CD8-positive, alpha-beta memory T cell (primary cell): ENCODE data around the gene CCDC170. TPM values are rescaled to one million over a fixed set of nuclear protein-coding genes. Genes with fewer than 3 reads are reported as not detected.
"Not testable (repeated sequence)": the region's sequence is repeated elsewhere in the genome, so short reads cannot be mapped to it uniquely, and the experiment has no call there.

Experiments
- CTCF ChIA-PET: fragments of 350-600 bp; sonication (Branson Sonifier 250); formaldehyde crosslinking; loops from one replicate; lab custom pipeline; 2021; ENCODE audit warnings: antibody characterized with exemption; lab: Charles Lee
- POLR2A ChIA-PET: fragments of 350-600 bp; sonication (Branson Sonifier 250); formaldehyde crosslinking; loops from one replicate; lab custom pipeline; 2021; ENCODE audit warnings: antibody characterized with exemption; lab: Charles Lee
- DNase-seq, 5 donors: peaks; one replicate each; pipeline versions ENCODE4 v3.0.0 to v3.0.0-alpha.2; 2020 to 2022; ENCODE audit warnings: mixed read lengths in 1 of 5
- H3K27ac ChIP-seq: one replicate; pipeline ENCODE4 v1.7.0; 2013; ENCODE audit warnings: low read depth, mild to moderate bottlenecking, low read length, moderate library complexity
- H3K27me3 ChIP-seq: 2 replicates; pipeline ENCODE4 v1.7.0; 2013; ENCODE audit warnings: low read length, mild to moderate bottlenecking; ENCODE audit not compliant: insufficient read depth, poor library complexity, severe bottlenecking
- H3K36me3 ChIP-seq: 2 replicates; pipeline ENCODE4 v1.7.0; 2013; ENCODE audit warnings: mild to moderate bottlenecking, low read length, moderate library complexity; ENCODE audit not compliant: insufficient read depth
- H3K4me1 ChIP-seq: 2 replicates; pipeline ENCODE4 v1.7.0; 2013; ENCODE audit warnings: mild to moderate bottlenecking, low read length, moderate library complexity; ENCODE audit not compliant: insufficient read depth
- H3K4me3 ChIP-seq: 2 replicates; pipeline ENCODE4 v1.7.0; 2013; ENCODE audit warnings: mild to moderate bottlenecking, low read length
- H3K9me3 ChIP-seq: 2 replicates; pipeline ENCODE4 v1.7.0; 2013; ENCODE audit warnings: mild to moderate bottlenecking, low read length
- H3K27ac Mint-ChIP-seq, 8 donors: one replicate each; pipeline ENCODE4 v1.8.0; 2020 to 2021; ENCODE audit warnings: mixed read lengths in 8 of 8, mild to moderate bottlenecking in 6 of 8, inconsistent platforms in 3 of 8, moderate library complexity in 3 of 8
- H3K27me3 Mint-ChIP-seq, 2 donors: one replicate each; pipeline ENCODE4 v1.8.0; 2020 to 2021; ENCODE audit warnings: mixed read lengths in 2 of 2, mild to moderate bottlenecking in 1 of 2, moderate library complexity in 1 of 2
- H3K36me3 Mint-ChIP-seq, 3 donors: one replicate each; pipeline ENCODE4 v1.8.0; 2020 to 2021; ENCODE audit warnings: mixed read lengths in 3 of 3, inconsistent platforms in 1 of 3, mild to moderate bottlenecking in 1 of 3
- H3K4me1 Mint-ChIP-seq, 3 donors: one replicate each; pipeline ENCODE4 v1.8.0; 2020 to 2021; ENCODE audit warnings: mixed read lengths in 3 of 3, inconsistent platforms in 1 of 3, mild to moderate bottlenecking in 1 of 3
- H3K4me3 Mint-ChIP-seq, 7 donors: one replicate each; pipeline ENCODE4 v1.8.0; 2020 to 2021; ENCODE audit warnings: mixed read lengths in 7 of 7, mild to moderate bottlenecking in 6 of 7, moderate library complexity in 4 of 7, inconsistent platforms in 2 of 7
- H3K9me3 Mint-ChIP-seq, 5 donors: one replicate each; pipeline ENCODE4 v1.8.0; 2020 to 2022; ENCODE audit warnings: mixed read lengths in 5 of 5, mild to moderate bottlenecking in 3 of 5, moderate library complexity in 2 of 5, inconsistent platforms in 1 of 5
- polyA plus RNA-seq: library from polyadenylated mRNA; unstranded; fragments of 300-500 nt; fragmentation: Illumina TruSeq; gene quantifications from one replicate; pipeline ENCODE4 v1.2.3, GENCODE V29; 2021
- total RNA-seq, 2 experiments: library from RNA; stranded (reverse); gene quantifications; one replicate each; pipeline ENCODE4 v1.2.3, GENCODE V29; 2021

CCDC170 gene, protein sequence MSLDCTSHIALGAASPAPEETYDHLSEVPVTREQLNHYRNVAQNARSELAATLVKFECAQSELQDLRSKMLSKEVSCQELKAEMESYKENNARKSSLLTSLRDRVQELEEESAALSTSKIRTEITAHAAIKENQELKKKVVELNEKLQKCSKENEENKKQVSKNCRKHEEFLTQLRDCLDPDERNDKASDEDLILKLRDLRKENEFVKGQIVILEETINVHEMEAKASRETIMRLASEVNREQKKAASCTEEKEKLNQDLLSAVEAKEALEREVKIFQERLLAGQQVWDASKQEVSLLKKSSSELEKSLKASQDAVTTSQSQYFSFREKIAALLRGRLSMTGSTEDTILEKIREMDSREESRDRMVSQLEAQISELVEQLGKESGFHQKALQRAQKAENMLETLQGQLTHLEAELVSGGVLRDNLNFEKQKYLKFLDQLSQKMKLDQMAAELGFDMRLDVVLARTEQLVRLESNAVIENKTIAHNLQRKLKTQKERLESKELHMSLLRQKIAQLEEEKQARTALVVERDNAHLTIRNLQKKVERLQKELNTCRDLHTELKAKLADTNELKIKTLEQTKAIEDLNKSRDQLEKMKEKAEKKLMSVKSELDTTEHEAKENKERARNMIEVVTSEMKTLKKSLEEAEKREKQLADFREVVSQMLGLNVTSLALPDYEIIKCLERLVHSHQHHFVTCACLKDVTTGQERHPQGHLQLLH
- not detected for total RNA-seq
- polyA plus RNA-seq = not detected

DNA sequence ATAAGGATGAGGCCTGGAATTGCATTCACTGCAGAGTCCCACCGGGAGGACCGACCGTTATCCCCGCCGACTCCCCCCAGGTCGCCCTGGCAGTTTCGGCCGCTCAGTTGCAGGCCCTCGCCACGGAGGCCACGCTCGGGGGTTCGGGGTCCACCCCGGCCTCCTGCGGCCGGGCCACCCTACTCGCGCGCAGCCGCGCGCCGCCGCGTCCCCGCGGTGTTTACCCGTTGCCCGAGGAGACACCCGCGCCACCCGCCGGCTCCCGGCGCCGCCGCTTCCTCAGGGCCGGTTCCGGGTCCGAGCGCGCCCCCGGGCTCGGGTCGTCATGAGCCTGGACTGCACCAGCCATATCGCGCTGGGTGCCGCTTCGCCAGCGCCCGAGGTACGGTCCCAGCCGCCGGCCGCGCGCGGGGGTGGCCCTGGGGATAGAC is at the start of gene CCDC170:
TSS of gene CCDC170 (plus strand) at position 214 of the 431 bp plus-strand sequence. CDS start at position 326, 112 bp downstream.
- POLR2A ChIA-PET = no interaction called here
- Histone ChIP-seq H3K9me3 (no peaks in the 10 kb centered on the region), H3K27ac (no peak within 1 kb of the TSS), H3K27me3 (peaks cover 17% of the 10 kb centered on the region), H3K36me3 (no peaks in the 10 kb centered on the region), H3K4me3 (no peak within 1 kb of the TSS), H3K4me1 (peaks cover 10% of the 10 kb centered on the region)
- H3K9me3 Mint-ChIP-seq = no peaks in the 10 kb centered on the region
- DNase-seq = no peak
- no peak within 1 kb of the TSS for H3K27ac Mint-ChIP-seq
- H3K36me3 Mint-ChIP-seq = no peaks in the 10 kb centered on the region
- CTCF ChIA-PET = no interaction called here
- peaks cover 40 to 57% of the 10 kb centered on the region in 2 donors for H3K27me3 Mint-ChIP-seq
- H3K4me1 Mint-ChIP-seq = peaks cover 10 to 14% (median 12%) of the 10 kb centered on the region in 3 donors
- peak within 1 kb of the TSS; percentile 23 to 87 (median 67) for H3K4me3 Mint-ChIP-seq

- H3K4me1 ChIP-seq = peaks cover 14% of the 10 kb centered on the region
- Mint-ChIP-seq H3K36me3 (peaks cover 0 to 28% (median 4%) of the 10 kb centered on the region in 3 donors), H3K4me3 (no peak overlapping the region), H3K27ac (peak overlapping the region in 1 of 8 donors; percentile 26), H3K4me1 (peaks cover 31 to 73% (median 43%) of the 10 kb centered on the region in 3 donors), H3K9me3 (no peaks in the 10 kb centered on the region), H3K27me3 (no peaks in the 10 kb centered on the region)
- no peak overlapping the region for H3K27ac ChIP-seq
- no peak overlapping the region for H3K4me3 ChIP-seq
- H3K36me3 ChIP-seq = peaks cover 3% of the 10 kb centered on the region
- ChIA-PET POLR2A (no interaction called here), CTCF (no interaction called here)
- H3K9me3 ChIP-seq = no peaks in the 10 kb centered on the region
- no peaks in the 10 kb centered on the region for H3K27me3 ChIP-seq
- no peak for DNase-seq
Measured at GRCh38 chr6:151445482-151445881, 48.3 kb upstream of the CCDC170 start.

GRCh38 chr6:151447237-151447636 is 46.6 kb upstream of the CCDC170 start:
- Histone ChIP-seq H3K27ac (no peak overlapping the region), H3K36me3 (peaks cover 3% of the 10 kb centered on the region), H3K27me3 (no peaks in the 10 kb centered on the region), H3K4me3 (no peak overlapping the region), H3K4me1 (peaks cover 7% of the 10 kb centered on the region), H3K9me3 (no peaks in the 10 kb centered on the region)
- H3K4me3 Mint-ChIP-seq = peak overlapping the region in 1 of 7 donors; percentile 59
- peaks cover 32 to 73% (median 39%) of the 10 kb centered on the region in 3 donors for H3K4me1 Mint-ChIP-seq
- H3K36me3 Mint-ChIP-seq = peaks cover 0 to 32% (median 2%) of the 10 kb centered on the region in 3 donors
- POLR2A ChIA-PET = no interaction called here
- no peaks in the 10 kb centered on the region for H3K27me3 Mint-ChIP-seq
- CTCF ChIA-PET = interaction anchor here (1.7 to 1.9 kb wide), 2 partner anchors 10 to 13 kb away, joined by 3 to 5 read pairs; no protein-coding TSS in a partner anchor
- DNase-seq = no peak
- peak overlapping the region in 5 of 8 donors; percentile 4 to 36 (median 23) for H3K27ac Mint-ChIP-seq
- no peaks in the 10 kb centered on the region for H3K9me3 Mint-ChIP-seq

DNA sequence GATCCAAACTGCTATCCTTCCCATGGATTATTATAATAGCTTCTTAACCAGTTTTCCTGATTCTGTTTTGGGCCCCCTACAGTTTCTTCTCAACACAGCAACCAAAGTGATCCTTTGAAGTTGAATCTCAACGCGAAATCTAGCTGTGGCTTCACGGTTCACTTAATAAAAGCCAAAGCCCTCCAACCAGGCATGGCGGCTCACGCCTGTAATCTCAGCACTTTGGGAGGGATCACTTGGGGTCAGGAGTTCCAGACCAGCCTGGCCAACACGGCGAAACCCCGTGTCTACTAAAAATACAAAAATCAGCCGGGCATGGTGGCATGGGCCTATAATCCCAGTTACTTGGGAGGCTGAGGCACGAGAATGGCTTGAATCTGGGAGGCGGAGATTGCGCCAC is 45.2 kb upstream of the CCDC170 start:
- ChIA-PET POLR2A (no interaction called here), CTCF (interaction anchor here (1.9 kb wide), 1 partner anchor 11 kb away, joined by 5 read pairs; no protein-coding TSS in a partner anchor)
- peaks cover 0 to 36% (median 2%) of the 10 kb centered on the region in 3 donors for H3K36me3 Mint-ChIP-seq

GRCh38 chr6:151450928-151451327 is 42.9 kb upstream of the CCDC170 start:
- not testable (repeated sequence) for H3K27me3 Mint-ChIP-seq, H3K36me3 ChIP-seq, H3K9me3 Mint-ChIP-seq, DNase-seq, H3K27me3 ChIP-seq, H3K9me3 ChIP-seq
- ChIA-PET POLR2A (interaction anchor here (1.2 to 2.0 kb wide), 2 partner anchors 23 to 61 kb away, joined by 3 to 43 read pairs; partner anchors contain the start of gene ZBTB2), CTCF (interaction anchor here (0.8 to 1.9 kb wide), 4 partner anchors 46 to 126 kb away, joined by 3 to 5 read pairs (median 4); no protein-coding TSS in a partner anchor)
- Mint-ChIP-seq H3K4me1 (peaks cover 46 to 75% (median 59%) of the 10 kb centered on the region in 3 donors), H3K27ac (peak overlapping the region in 3 of 8 donors; percentile 89 to 95 (median 91)), H3K36me3 (peaks cover 0 to 20% (median 2%) of the 10 kb centered on the region in 3 donors), H3K4me3 (peak overlapping the region; percentile 92 to 99 (median 96))
- Histone ChIP-seq H3K4me3 (peak overlapping the region; percentile 95), H3K4me1 (peaks cover 24% of the 10 kb centered on the region), H3K27ac (peak overlapping the region; percentile 81)

More for the DNA sequence above, 45.2 kb upstream of the CCDC170 start:
- H3K4me1 ChIP-seq = peaks cover 13% of the 10 kb centered on the region
- H3K36me3 ChIP-seq = peaks cover 3% of the 10 kb centered on the region
- H3K27me3 ChIP-seq = no peaks in the 10 kb centered on the region
- Mint-ChIP-seq H3K27ac (peak overlapping the region in 1 of 8 donors; percentile 61), H3K4me3 (peak overlapping the region in 1 of 7 donors; percentile 80), H3K4me1 (peaks cover 37 to 75% (median 44%) of the 10 kb centered on the region in 3 donors), H3K27me3 (no peaks in the 10 kb centered on the region), H3K9me3 (no peaks in the 10 kb centered on the region)
- no peak overlapping the region for H3K27ac ChIP-seq
- H3K9me3 ChIP-seq = no peaks in the 10 kb centered on the region
- DNase-seq = no peak
- H3K4me3 ChIP-seq = no peak overlapping the region

DNA sequence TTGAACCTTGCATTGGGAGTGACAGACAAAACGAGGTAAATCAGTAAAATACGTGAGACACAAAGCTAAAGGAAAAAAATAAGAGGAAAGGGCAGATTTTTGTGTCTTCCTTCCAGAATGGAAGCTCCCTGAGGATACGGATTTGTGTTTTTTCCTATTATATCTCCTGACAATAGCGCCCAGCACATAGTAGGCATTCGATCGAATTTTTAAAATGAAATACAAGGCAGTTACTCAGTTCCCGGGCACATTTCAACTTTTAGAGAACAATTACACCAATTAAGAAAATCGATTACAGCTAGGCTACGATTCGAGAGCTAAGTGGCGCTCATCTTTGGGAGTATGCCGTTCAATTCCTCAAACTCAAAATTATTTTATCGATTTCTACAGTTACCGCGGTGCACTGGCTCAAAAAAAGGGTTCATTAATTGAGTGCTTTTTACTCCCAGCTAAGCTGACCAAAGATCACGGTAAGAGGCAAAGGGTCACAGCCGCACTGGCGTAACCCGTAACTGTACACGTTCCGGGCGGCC is 42.3 kb upstream of the CCDC170 start:
- no peaks in the 10 kb centered on the region for H3K36me3 ChIP-seq
- ChIA-PET POLR2A (interaction anchor here (1.2 to 2.0 kb wide), 2 partner anchors 22 to 62 kb away, joined by 3 to 43 read pairs; partner anchors contain the start of gene ZBTB2), CTCF (interaction anchor here (0.8 to 1.9 kb wide), 11 partner anchors 9 to 127 kb away, joined by 3 to 7 read pairs (median 4); no protein-coding TSS in a partner anchor)
- peaks cover 24% of the 10 kb centered on the region for H3K4me1 ChIP-seq
- Mint-ChIP-seq H3K27ac (peak overlapping the region; percentile 20 to 95 (median 92)), H3K9me3 (no peaks in the 10 kb centered on the region), H3K4me3 (peak overlapping the region; percentile 92 to 99 (median 96)), H3K27me3 (no peaks in the 10 kb centered on the region), H3K36me3 (peaks cover 0 to 23% (median 3%) of the 10 kb centered on the region in 3 donors), H3K4me1 (peaks cover 48 to 75% (median 62%) of the 10 kb centered on the region in 3 donors)
- H3K27ac ChIP-seq = peak overlapping the region; percentile 81
- H3K9me3 ChIP-seq = no peaks in the 10 kb centered on the region
- H3K27me3 ChIP-seq = no peaks in the 10 kb centered on the region
- no peak for DNase-seq
- H3K4me3 ChIP-seq = peak overlapping the region; percentile 95
